Thoracic aorta (tissue), 2 donors: ENCODE data around the gene DEDD2. TPM values are rescaled to one million over a fixed set of nuclear protein-coding genes. Genes with fewer than 3 reads are reported as not detected.

ENCODE experiments used
- ATAC-seq: fragments of 150-250 bp; one replicate; pipeline ENCODE4 v1.8.0; 2017; ENCODE audit warnings: low read depth; ENCODE audit not compliant: insufficient number of reproducible peaks, low FRiP score
- DNase-seq: peaks from one replicate; pipeline ENCODE4 v3.0.0-alpha.2; 2020; ENCODE audit warnings: low spot score
- H3K27ac ChIP-seq, 2 donors: fragments of 200-600 bp; sonication (generic); 1 replicate in 1 of 2; 2 replicates in 1 of 2; pipeline ENCODE4 v1.5.1; 2016; ENCODE audit warnings: mild to moderate bottlenecking in 2 of 2, moderate library complexity in 2 of 2
- H3K27me3 ChIP-seq: fragments of 200-600 bp; sonication (generic); replicated peaks from 2 replicates; pipeline ENCODE4 v1.6.0; 2016; ENCODE audit warnings: mild to moderate bottlenecking; ENCODE audit not compliant: insufficient read depth
- H3K36me3 ChIP-seq: fragments of 200-600 bp; sonication (generic); one replicate; pipeline ENCODE4 v1.5.1; 2016
- H3K4me1 ChIP-seq, 2 donors: fragments of 200-600 bp; sonication (generic); 1 replicate in 1 of 2; 2 replicates in 1 of 2; pipeline versions ENCODE4 v1.5.1 to v1.6.0; 2016; ENCODE audit warnings: low read depth in 2 of 2, mild to moderate bottlenecking in 1 of 2; ENCODE audit not compliant: control insufficient read depth in 1 of 2
- H3K4me3 ChIP-seq: fragments of 200-600 bp; sonication (generic); 2 replicates; pipeline ENCODE4 v1.5.1; 2016; ENCODE audit warnings: mild to moderate bottlenecking
- H3K9me3 ChIP-seq: fragments of 200-600 bp; sonication (generic); 2 replicates; pipeline ENCODE4 v1.5.1; 2016
- CTCF ChIP-seq: fragments of 200-600 bp; sonication (generic); IDR thresholded peaks from one replicate; pipeline ENCODE4 v1.5.1; 2019; ENCODE audit warnings: antibody characterized with exemption
- total RNA-seq, 2 donors: library from RNA; depleted of rRNA; stranded (reverse); fragments of >200 nt; gene quantifications; one replicate each; pipeline versions ENCODE4 v1.1.0 to v1.2.3, GENCODE V29; 2016

DEDD2 gene
- total RNA-seq, 2 donors from 2014 or later: 21.7 to 33.2 TPM

- ATAC-seq: no peak
Observed at GRCh38 chr19:42251572-42252358, 34.3 kb upstream of the DEDD2 start.

GRCh38 chr19:42250666-42251531 lies 33.4 kb upstream of the DEDD2 start:
- H3K4me3 ChIP-seq: peak overlapping the region; percentile 99
- no peak for DNase-seq
- H3K27me3 ChIP-seq: no peaks in the 10 kb centered on the region
- TF ChIP-seq CTCF: no peak
- H3K9me3 ChIP-seq: no peaks in the 10 kb centered on the region
- H3K27ac ChIP-seq: peak overlapping the region; percentile 89 to 99
- H3K4me1 ChIP-seq: peaks cover 26 to 58% of the 10 kb centered on the region in 2 donors
- H3K36me3 ChIP-seq: peaks cover 13% of the 10 kb centered on the region
- no peak for ATAC-seq

More at GRCh38 chr19:42251572-42252358, 34.3 kb upstream of the DEDD2 start:
- no peak for TF ChIP-seq CTCF
- DNase-seq: no peak
- H3K27ac ChIP-seq: peak overlapping the region; percentile 89 to 99
- H3K4me3 ChIP-seq: peak overlapping the region; percentile 99
- peaks cover 29 to 54% of the 10 kb centered on the region in 2 donors for H3K4me1 ChIP-seq
- peaks cover 13% of the 10 kb centered on the region for H3K36me3 ChIP-seq
- no peaks in the 10 kb centered on the region for H3K9me3 ChIP-seq
- no peaks in the 10 kb centered on the region for H3K27me3 ChIP-seq

DNA sequence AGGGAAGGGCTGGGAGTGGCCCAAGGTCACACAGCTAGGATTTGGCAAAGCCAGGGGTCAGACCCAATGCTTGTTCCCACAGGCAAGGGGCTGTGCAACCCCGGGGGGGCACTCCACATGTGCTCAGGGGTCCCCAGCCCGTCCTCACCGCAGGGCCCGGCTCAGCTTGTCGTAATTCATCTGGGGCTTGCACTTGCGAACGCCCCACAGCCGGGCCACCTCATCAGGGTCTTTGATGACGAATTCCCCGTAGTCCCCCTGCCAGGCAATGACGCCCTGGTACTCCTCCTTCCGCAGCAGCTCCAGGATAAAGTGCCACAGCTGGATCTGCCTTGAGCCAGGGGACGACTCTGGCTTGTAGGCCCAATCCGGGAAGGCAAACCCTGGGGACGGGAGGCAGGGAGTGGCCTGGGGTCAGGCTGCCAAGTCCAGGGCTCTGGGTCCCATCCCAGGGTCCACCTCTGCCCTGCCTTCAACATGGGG lies 32.7 kb upstream of the DEDD2 start:
- peaks cover 33 to 61% of the 10 kb centered on the region in 2 donors for H3K4me1 ChIP-seq
- peak overlapping the region; percentile 89 to 99 for H3K27ac ChIP-seq
- H3K9me3 ChIP-seq: no peaks in the 10 kb centered on the region
- peak overlapping the region; percentile 99 for H3K4me3 ChIP-seq
- H3K36me3 ChIP-seq: peaks cover 13% of the 10 kb centered on the region
- no peak for TF ChIP-seq CTCF
- DNase-seq (no peak), ATAC-seq (no peak)
- H3K27me3 ChIP-seq: no peaks in the 10 kb centered on the region

DNA sequence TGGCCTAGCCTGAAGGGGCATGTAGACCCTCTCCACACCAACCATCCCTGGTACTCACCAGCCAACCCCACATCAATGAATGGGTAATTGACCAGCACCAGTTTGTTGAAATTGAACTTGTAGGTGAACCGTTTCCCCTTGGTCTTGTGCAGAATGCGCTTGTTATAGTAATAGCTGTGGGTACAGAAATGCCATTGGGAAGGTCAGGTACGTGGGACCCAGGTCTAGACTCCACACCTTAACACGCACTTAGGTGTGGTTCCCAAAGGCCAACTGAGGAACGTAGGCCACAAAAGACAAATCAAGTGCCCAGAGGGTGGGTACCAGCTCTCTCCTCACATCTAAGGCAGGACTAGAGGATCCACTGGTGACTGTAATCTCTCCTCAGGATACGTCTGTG lies 32.3 kb upstream of the DEDD2 start:
- H3K27me3 ChIP-seq: no peaks in the 10 kb centered on the region
- H3K4me1 ChIP-seq: peaks cover 34 to 65% of the 10 kb centered on the region in 2 donors
- peak overlapping the region; percentile 89 to 99 for H3K27ac ChIP-seq
- peaks cover 13% of the 10 kb centered on the region for H3K36me3 ChIP-seq
- no peak overlapping the region for H3K4me3 ChIP-seq
- ATAC-seq (no peak), DNase-seq (no peak)
- H3K9me3 ChIP-seq: no peaks in the 10 kb centered on the region
- TF ChIP-seq CTCF: no peak
